HG03159 (cell line): ENCODE measurements around the gene PRKD3.

ENCODE experiments used
- ATAC-seq: cut with Tn5 transposase; IDR thresholded peaks from one replicate; pipeline ENCODE4 v1.9.1; 2021; ENCODE audit warnings: mild to moderate bottlenecking, moderate library complexity; ENCODE audit not compliant: unreplicated experiment

The PRKD3 gene

GRCh38 chr2:37343537-37344434 lies 19.2 kb upstream of the PRKD3 start:
- ATAC-seq, result no peak

- no peak for ATAC-seq
Measured at GRCh38 chr2:37342591-37343220, 18.1 kb upstream of the PRKD3 start.

- no peak for ATAC-seq
Measured at GRCh38 chr2:37340637-37341036, 16.0 kb upstream of the PRKD3 start.

DNA sequence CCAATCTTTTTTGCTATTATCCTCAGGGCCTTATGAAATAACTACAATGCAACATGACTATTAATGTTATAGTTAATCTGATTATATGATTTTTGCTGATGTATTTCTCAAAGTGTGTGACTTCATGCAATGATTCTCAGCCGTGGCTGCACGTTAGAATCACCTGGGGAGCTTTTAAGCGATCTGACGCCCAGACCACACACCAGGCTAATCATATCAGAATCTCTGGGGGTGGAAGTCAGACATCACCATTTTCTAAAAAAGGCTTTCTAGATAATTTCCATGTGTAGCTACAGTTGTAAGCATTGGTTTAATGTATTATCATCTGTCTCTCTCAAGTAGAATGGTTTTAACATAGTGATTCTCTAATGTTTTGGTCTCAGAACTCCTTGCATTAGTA lies 14.3 kb upstream of the PRKD3 start:
- ATAC-seq, result no peak

GRCh38 chr2:37337620-37338280 lies 13.1 kb upstream of the PRKD3 start:
- ATAC-seq, result no peak

DNA sequence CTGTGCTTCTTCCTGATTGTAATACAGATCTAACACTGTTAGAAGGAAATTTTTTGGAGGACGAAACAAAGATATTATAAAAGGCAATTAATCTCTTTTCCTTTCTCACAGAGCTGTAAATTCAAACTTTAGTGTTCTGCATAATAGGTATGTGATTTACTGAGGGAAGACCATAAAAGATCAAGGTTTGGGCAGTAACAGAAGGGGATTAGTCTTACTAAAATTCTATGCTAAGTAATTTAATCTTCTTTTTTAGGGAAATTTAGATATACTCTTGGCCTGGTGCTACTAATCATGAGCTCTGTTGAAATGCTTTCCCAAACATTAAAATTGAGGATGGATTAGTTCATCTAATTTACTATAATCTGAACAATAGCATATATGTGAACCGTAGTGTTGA lies 11.0 kb upstream of the PRKD3 start:
- no peak for ATAC-seq

DNA sequence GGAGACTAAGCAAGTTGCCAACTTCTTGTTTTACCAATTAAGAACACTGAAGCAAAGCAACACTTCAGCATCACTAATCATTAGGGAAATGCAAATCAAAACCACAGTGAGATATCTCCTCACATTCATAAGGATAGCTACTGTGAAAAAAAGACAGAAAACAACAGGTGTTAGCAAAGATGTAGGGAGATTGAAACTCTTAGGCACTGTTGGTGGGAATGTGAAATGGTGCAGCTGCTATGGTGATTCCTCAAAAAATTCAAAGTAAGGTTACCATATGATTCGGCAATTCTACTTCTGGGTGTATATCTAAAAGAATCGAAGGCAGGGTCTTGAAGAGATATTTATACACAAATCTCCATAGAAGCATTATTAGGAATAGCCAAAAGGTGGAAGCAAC lies 8.6 kb upstream of the PRKD3 start:
- no peak for ATAC-seq

- no peak for ATAC-seq
Measured at GRCh38 chr2:37332560-37332959, 7.9 kb upstream of the PRKD3 start.

GRCh38 chr2:37330681-37331080 lies 6.0 kb upstream of the PRKD3 start:
- no peak for ATAC-seq

DNA sequence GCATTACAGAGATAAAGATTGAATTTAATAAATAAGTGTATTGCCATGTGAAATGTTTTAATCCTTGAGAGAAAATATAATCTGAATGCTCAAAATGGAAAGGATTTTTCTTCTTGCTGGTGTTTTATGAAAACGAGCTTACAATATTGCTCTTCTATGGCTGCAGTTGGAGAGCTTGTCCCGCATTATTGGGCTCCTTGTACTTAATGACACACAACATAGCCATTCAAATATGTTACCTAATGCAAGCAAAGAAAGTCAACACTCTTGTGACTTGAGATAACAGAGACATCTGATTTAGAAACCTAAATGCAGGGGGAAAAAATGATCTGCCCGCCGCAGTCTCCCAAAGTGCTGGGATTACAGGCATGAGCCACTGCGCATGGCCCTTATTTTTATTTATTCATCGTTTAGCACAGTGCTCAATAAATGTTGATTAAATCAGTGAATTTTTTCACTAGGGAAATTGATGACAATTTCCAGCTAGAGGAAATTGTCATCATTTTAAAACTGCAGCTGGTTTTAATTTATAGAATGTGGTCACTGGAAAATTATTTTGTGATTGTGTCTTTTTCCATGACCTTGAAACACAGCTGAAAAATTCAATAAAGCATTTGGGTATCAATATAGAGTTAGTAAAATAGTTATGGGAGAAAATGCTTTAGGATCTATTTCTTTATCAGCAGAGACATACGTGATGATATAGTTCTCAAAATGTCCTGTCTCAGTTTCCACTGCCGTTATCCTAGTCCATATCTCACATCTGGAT lies 2.4 kb upstream of the PRKD3 start:
- ATAC-seq, result no peak

DNA sequence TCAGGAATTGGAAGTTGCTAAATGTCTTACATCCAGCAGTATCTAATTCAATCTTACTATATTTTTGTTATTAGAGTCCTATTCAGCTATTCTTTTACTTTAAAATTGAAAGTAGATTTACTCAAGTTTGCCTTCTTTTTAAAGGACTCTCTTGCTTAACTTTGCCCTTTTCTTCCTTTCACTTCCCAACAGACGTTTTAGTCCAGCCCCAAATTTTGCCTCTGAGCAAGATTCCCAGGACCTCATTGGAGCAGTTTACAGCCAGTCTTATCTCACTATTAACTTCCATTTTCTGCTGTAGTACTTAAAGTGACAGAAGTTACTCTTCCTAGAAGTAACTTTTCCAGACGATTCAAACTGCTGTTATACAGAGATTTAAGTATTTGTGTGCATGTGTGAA lies 1.7 kb upstream of the PRKD3 start:
- ATAC-seq, result no peak

DNA sequence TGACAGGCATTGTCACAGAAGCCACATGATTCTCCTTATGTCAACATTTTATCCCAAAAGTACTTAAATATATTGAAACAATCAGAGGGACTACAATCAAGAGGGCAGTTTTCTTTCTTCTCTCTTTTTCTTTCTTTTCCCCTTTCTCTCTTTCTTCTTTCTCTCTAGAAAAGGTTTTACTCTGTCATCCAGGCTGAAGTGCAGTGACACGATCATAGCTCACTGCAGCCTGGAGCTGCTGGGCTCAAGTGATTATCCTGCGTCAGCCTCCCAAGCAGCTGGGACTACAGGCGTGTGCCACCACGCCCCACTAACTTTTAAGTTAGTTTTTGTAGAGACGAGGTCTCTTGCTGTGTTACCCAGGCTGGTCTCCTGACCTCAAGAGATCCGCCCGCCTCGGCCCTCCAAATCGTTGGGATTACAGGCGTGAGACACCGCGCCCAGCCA lies 1.0 kb upstream of the PRKD3 start:
- ATAC-seq, result no peak

- no peak for ATAC-seq
Measured at GRCh38 chr2:37324536-37324785, 172 bp downstream of the PRKD3 start.

GRCh38 chr2:37323781-37324535 lies 675 bp downstream of the PRKD3 start:
- peak; percentile 24 for ATAC-seq

GRCh38 chr2:37323176-37323780 lies 1.4 kb downstream of the PRKD3 start:
- no peak for ATAC-seq

GRCh38 chr2:37322368-37322767 lies 2.3 kb downstream of the PRKD3 start:
- no peak for ATAC-seq

GRCh38 chr2:37321029-37321682 lies 3.5 kb downstream of the PRKD3 start:
- ATAC-seq, result no peak

DNA sequence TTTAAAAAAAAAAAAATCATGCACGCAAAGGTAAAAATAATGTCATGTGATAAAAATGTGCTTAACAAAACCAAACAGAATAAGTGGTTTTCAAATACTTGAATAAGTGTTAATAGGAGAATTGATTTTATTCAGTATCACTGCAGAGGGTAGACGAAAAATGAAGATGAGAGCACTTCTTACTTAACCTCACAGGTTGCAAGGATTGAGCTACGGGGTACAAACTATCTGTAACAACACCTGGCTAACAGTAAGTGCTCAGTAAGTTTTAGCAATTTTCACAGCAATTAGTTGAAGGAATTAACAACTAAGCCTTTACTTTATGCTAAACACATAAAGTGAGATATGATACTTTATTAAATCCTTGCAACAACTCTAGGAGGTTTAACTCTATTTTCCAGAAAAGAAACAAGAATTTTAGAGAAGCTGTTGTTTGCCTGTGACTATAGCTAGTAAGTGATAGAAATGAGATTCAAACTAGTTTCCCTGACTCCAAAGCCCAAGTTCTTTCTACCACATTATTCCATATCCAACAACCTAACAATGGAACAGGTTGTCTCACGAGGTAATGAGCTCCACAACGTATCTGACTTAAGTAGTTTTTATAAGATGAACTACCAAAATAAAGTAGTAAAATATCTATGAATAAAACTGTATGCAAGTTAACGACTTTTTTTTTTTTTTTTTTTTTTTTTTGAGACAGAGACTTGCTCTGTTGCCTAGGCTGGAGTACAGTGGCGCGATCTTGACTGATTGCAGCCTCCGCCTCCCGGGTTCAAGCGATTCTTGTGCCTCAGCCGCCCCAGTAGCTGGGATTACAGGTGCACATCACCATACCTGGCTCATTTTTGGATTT lies 4.7 kb downstream of the PRKD3 start:
- ATAC-seq, result no peak

GRCh38 chr2:37318401-37318800 lies 6.2 kb downstream of the PRKD3 start:
- ATAC-seq, result peak; percentile 73
